Peyer's patch (tissue), 4 donors: ENCODE results near the gene CLEC2D.
"Not testable (repeated sequence)": the region's sequence is repeated elsewhere in the genome, so short reads cannot be mapped to it uniquely, and the experiment has no call there.

Experiments
- CTCF ChIP-seq, 6 experiments: fragments of 450-650 bp in 4 of 6; fragments of 200-600 bp in 2 of 6; sonication (generic) in 1 of 6; IDR thresholded peaks; one replicate each; pipeline ENCODE4 v1.5.1; 2017 to 2019; ENCODE audit warnings: antibody characterized with exemption in 6 of 6, mild to moderate bottlenecking in 3 of 6, moderate library complexity in 1 of 6
- POLR2A ChIP-seq, 2 donors: fragments of 450-650 bp; IDR thresholded peaks; one replicate each; pipeline ENCODE4 v1.5.1; 2017; ENCODE audit warnings: antibody characterized with exemption in 2 of 2, mild to moderate bottlenecking in 2 of 2, moderate library complexity in 2 of 2

- not testable (repeated sequence) for TF ChIP-seq CTCF, POLR2A (IDR thresholded peaks at IDR 0.05)
Observed at GRCh38 chr12:9713032-9713558, 43.6 kb downstream of the CLEC2D start.
